ENCODE measurements around the gene AMOTL1. TPM values are rescaled to one million over a fixed set of nuclear protein-coding genes. Genes with fewer than 3 reads are reported as not detected.
"Not testable (repeated sequence)": the region's sequence is repeated elsewhere in the genome, so short reads cannot be mapped to it uniquely, and the experiment has no call there.

Gene AMOTL1
- total RNA-seq, 2 donors from 2014 or later = 3.3 to 14.2 TPM

DNA sequence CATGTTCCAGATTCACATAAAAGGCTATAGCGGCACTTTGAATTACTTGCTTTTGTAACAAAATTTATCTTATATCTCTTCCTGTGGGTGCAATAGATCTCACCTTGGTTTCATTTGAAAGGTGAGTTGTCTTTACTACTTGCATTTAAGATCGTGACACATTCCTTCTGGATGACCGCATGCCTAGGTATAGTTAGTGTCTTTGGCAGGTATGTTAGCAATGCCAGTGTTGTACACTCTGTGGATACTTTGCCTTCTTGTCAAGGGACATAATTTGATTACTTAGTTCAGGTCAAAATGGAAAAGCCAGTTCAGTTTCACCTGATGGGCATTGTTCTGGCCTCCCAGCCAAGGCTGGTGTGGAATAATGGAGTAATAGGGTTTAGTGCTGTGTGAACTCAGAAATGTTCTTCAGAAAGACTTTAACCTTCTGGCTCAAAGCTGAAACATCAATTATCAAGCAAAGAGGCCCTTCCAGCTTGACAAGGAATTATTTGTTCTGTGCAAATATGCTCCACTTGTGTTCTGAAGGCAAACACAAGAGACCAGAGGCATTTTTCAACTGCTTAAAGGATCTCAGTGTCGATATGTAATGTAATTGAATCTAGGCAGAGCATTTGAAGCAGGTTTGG, 64.6 kb downstream of the AMOTL1 start:
- intact Hi-C loops (cut with DNase I, micrococcal nuclease) = no loop called here
- ATAC-seq = no peak
- DNase-seq = no peak

DNA sequence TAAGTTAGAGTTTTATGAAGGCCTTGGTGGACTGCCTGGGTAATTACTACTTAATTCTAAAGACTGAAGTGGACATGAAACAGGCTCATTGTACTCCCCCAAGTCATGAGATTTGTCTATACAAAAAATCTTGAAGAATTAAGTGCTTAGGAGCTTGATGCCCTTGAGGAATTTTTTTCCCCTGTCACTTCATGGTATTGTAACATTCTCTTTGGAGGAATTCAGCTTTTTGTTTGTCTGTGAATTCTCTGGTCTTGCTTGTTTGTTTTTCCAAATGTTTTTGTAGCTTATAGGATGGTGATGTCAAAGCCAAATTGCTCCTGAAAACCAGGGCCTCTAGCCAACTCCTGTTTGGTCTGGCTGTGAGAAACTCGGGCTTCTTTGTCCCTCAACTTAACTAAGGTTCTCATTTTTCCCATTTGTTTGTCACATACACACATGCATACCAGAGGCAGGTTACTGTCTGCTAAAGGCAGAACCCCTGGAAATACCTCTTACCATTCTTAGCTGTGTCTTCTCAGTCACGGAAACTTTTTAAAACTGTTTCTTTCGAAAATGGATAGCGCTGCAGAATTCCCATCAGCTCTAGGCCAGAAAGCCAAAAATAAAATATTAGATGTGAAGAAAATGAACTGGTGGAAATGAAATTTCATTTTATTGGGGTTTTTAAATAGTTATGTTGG, 66.9 kb downstream of the AMOTL1 start:
- DNase-seq (no peak), ATAC-seq (no peak)
- intact Hi-C loops (cut with DNase I, micrococcal nuclease) = no loop called here

DNA sequence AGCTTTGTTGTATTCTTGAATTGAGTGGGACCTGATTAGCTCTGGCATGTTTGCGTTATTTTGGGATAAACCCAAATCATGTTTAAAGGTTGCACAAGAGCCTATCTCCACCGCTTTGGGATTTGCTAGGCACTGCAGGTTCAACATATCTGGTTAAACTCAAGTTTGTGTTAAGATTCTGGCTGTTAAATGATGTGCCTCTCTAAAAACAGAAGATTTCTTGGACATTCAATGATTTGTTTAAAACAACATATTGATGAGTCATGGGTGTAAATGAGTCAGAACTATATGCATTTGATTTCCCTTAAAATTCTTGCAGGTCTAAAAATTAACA, 67.4 kb downstream of the AMOTL1 start:
- ATAC-seq (no peak), DNase-seq (no peak)
- intact Hi-C loops (cut with DNase I, micrococcal nuclease) = no loop called here

- DNase-seq = no peak
- intact Hi-C loops (cut with DNase I, micrococcal nuclease) = no loop called here
- ATAC-seq = no peak
Measured at GRCh38 chr11:94837317-94837716, 69.2 kb downstream of the AMOTL1 start.

GRCh38 chr11:94838027-94838731, 70.0 kb downstream of the AMOTL1 start:
- ATAC-seq (no peak), DNase-seq (no peak)
- intact Hi-C loops (cut with DNase I, micrococcal nuclease) = no loop called here

- DNase-seq = no peak
Measured at GRCh38 chr11:94840209-94840608, 72.1 kb downstream of the AMOTL1 start.

DNA sequence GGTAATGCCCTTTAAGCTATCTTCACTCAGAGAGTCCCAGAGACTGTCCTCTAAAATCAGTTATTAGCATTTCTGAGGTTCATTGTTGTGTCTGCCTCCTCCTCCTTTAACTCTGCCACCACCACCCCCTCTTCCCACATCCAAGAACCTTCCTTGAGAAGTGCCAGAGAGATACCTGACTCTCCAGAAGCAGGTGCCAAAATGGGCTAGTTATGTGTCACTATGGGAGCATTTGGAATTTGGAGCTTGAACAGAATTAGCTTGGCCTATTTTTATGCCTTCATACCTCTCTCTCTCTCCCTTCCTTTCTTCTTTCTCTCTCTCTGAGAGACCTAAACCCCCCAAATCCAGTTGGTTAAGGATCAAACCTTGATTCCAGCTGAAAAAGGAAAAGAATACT, 75.9 kb downstream of the AMOTL1 start:
- no peak for ATAC-seq
- intact Hi-C loops (cut with DNase I, micrococcal nuclease) = no loop called here
- no peak for DNase-seq

More at GRCh38 chr11:94840209-94840608, 72.1 kb downstream of the AMOTL1 start:
- intact Hi-C loops (cut with DNase I, micrococcal nuclease) = no loop called here
- no peak for ATAC-seq

- DNase-seq (no peak), ATAC-seq (peak; percentile 44)
- intact Hi-C loops (cut with DNase I, micrococcal nuclease) = no loop called here
Measured at GRCh38 chr11:94845622-94846021, 77.5 kb downstream of the AMOTL1 start.

GRCh38 chr11:94849839-94850238, 81.7 kb downstream of the AMOTL1 start:
- DNase-seq (no peak), ATAC-seq (no peak)
- intact Hi-C loops (cut with DNase I, micrococcal nuclease) = no loop called here

- DNase-seq = no peak
- intact Hi-C loops (cut with DNase I, micrococcal nuclease) = no loop called here
- no peak for ATAC-seq
Measured at GRCh38 chr11:94851864-94852636, 83.9 kb downstream of the AMOTL1 start.

GRCh38 chr11:94853288-94853687, 85.1 kb downstream of the AMOTL1 start:
- intact Hi-C loops (cut with DNase I, micrococcal nuclease); ATAC-seq; DNase-seq: not testable (repeated sequence)

- DNase-seq (no peak), ATAC-seq (no peak)
- intact Hi-C loops (cut with DNase I, micrococcal nuclease) = no loop called here
Measured at GRCh38 chr11:94853836-94854235, 85.7 kb downstream of the AMOTL1 start.

DNA sequence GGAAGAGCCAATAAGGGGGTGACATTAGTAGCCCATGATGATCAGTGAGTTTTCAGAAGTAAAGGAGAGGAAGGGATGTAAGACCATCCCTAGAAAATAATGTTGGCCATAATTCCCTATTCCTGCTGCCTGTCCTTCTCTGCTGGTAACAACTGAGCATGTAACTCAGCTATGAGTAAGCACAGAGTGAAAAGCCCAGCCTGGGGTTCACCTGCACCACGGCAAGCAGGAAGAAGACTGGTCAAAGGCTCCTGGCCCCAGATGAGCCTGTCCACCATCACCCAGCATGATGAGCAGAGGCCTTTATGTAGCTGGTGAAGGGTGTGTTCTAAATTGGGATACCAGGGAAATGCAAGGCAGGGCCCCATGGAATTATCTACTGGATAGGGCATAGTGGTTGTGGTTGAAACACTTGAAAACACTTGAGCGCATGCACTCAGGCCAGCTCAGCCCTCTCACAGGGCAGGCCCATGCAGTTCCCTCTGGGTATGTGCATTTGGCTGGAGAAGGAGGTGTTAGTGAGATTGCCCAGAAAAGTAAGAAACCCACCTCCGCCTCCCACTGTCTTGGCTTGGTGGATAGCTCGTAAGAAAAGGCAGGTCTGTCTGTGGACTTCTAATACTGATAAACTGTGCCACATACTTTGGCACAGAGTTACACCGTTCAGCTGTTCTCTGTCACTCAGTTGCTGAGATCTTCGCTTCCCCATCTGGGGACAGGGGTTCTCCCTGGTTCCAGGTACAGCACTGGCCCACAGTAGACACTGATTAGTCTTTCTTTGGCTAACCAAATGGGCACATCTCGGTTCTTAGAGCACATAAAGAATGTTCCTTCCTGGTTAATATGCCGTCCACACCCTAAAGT, 86.8 kb downstream of the AMOTL1 start:
- ATAC-seq (no peak), DNase-seq (no peak)
- intact Hi-C loops (cut with DNase I, micrococcal nuclease) = no loop called here

DNA sequence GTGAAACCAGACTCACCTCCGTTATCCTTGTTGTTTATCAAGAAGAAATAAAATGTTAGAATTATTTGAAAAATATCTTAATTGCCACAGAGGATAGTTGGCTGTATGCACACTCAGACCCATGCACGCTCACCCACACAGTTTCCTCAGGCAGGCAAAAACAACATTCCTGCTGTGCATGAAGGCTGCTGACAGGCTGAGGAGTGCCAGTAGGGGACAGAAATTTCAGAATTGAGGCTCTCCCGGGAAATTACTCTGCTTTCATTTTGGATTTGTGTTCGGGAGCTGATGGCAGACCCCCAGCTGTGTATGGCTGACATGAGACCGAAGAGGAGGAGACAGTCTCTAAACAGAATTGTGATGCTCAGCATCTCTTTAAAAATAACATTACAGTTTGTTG, 87.5 kb downstream of the AMOTL1 start:
- ATAC-seq (no peak), DNase-seq (no peak)
- intact Hi-C loops (cut with DNase I, micrococcal nuclease) = no loop called here

GRCh38 chr11:94856443-94856842, 88.3 kb downstream of the AMOTL1 start:
- intact Hi-C loops (cut with DNase I, micrococcal nuclease) = no loop called here
- ATAC-seq = no peak

GRCh38 chr11:94857337-94857736, 89.2 kb downstream of the AMOTL1 start:
- intact Hi-C loops (cut with DNase I, micrococcal nuclease) = no loop called here
- ATAC-seq (no peak), DNase-seq (no peak)

More at GRCh38 chr11:94856443-94856842, 88.3 kb downstream of the AMOTL1 start:
- DNase-seq = no peak

DNA sequence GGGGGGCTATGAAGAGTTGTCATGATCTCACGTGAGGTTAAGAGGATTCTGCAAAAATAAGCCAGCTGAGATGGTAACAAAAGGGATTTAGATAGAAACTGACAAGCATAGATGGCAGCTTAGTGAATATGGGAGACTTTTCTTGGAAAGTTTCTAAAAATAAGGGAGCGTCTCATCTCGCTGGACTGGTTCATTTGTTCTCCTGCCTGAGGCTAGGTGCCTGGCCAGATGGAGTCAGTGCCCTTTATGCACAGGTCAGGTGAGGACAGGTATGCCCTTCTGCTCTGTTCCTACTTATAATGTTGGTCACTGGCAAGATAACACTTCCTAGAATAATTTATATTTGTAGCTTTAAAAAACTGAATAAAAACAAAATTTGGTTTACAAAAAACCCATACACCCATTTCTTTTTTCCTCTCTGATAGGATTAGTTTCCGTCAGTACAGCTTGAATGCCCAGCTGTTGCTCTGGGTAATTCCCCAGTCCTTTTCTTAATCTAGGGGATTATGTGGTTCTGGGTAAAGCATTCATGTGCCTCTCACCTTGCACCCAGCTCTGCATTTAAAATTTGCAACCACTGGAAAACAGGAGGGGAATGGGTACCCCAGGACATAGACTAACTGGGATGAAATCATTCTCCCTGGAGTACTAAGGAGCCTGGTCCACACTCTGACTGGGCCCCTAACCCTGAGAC, 90.0 kb downstream of the AMOTL1 start:
- intact Hi-C loops (cut with DNase I, micrococcal nuclease) = no loop called here
- DNase-seq = no peak
- ATAC-seq = no peak

DNA sequence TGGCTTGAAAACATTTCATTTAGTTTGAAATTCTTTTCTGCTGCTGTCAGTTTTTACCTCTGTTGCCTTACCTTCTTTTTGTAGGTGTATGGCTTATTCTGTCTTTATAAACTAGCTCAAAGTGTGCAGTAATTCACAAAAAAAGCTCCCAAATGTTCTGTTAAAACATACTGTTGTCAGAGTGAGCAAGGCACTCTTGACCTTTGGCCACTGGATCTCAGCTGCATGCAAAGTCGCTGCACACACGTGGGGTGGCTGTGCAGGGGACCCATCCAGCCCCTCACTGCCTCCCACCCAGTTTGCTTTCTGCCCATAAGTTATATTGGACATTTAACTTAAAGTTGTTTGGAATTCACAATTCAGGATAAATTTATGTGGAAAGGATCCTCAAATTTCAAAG, 92.2 kb downstream of the AMOTL1 start:
- intact Hi-C loops (cut with DNase I, micrococcal nuclease) = no loop called here
- DNase-seq = no peak

More for the DNA sequence above, 92.2 kb downstream of the AMOTL1 start:
- ATAC-seq = no peak

Measured in left colon (tissue), 2 donors.